Tibial nerve (tissue), 3 donors: ENCODE measurements around the gene PLAAT4.
"Not testable (repeated sequence)": the region's sequence is repeated elsewhere in the genome, so short reads cannot be mapped to it uniquely, and the experiment has no call there.

Experiments
- CTCF ChIP-seq, 5 experiments: fragments of 200-600 bp in 3 of 5; fragments of 450-650 bp in 2 of 5; sonication (generic) in 3 of 5; IDR thresholded peaks; one replicate each; pipeline ENCODE4 v1.5.1; 2016 to 2019; ENCODE audit warnings: antibody characterized with exemption in 5 of 5, mild to moderate bottlenecking in 3 of 5, moderate library complexity in 2 of 5
- POLR2A ChIP-seq, 2 donors: fragments of 450-650 bp; IDR thresholded peaks; one replicate each; pipeline ENCODE4 v1.6.1; 2017; ENCODE audit warnings: antibody characterized with exemption in 2 of 2, mild to moderate bottlenecking in 2 of 2, moderate library complexity in 2 of 2

- not testable (repeated sequence) for TF ChIP-seq CTCF, POLR2A (IDR thresholded peaks at IDR 0.05)
These were observed 8.5 kb upstream of the PLAAT4 start for GRCh38 chr11:63528156-63528555.
